Testis (tissue), 3 donors: ENCODE results near the gene CTNNA2. TPM values are rescaled to one million over a fixed set of nuclear protein-coding genes. Genes with fewer than 3 reads are reported as not detected.

Experiments used
- DNase-seq: peaks from one replicate; pipeline ENCODE4 v3.0.0-alpha.2; 2019
- H3K27ac ChIP-seq, 2 donors: fragments of 200-600 bp; sonication (generic); one replicate each; pipeline ENCODE4 v1.5.1; 2019
- H3K27me3 ChIP-seq: fragments of 200-600 bp; sonication (generic); one replicate; pipeline ENCODE4 v1.5.1; 2019
- H3K36me3 ChIP-seq: fragments of 200-600 bp; sonication (generic); one replicate; pipeline ENCODE4 v1.5.1; 2017; ENCODE audit warnings: low read depth; ENCODE audit errors: missing control alignments
- H3K4me1 ChIP-seq: fragments of 200-600 bp; sonication (generic); one replicate; pipeline ENCODE4 v1.5.1; 2019
- H3K4me3 ChIP-seq, 2 donors: fragments of 200-600 bp; sonication (generic); one replicate each; pipeline ENCODE4 v1.5.1; 2017 to 2019
- H3K9me3 ChIP-seq: fragments of 200-600 bp; sonication (generic); one replicate; pipeline ENCODE4 v1.5.1; 2017
- CTCF ChIP-seq, 3 experiments: fragments of 450-650 bp in 2 of 3; fragments of 200-600 bp in 1 of 3; sonication (generic) in 1 of 3; IDR thresholded peaks; one replicate each; pipeline ENCODE4 v1.5.1; 2016 to 2019; ENCODE audit warnings: antibody characterized with exemption in 3 of 3, mild to moderate bottlenecking in 2 of 3, moderate library complexity in 1 of 3
- POLR2A ChIP-seq: fragments of 450-650 bp; IDR thresholded peaks from one replicate; pipeline ENCODE4 v1.6.1; 2017; ENCODE audit warnings: antibody characterized with exemption, mild to moderate bottlenecking, moderate library complexity
- WGBS, 2 donors: methylation state at CpG; one replicate each; pipeline ENCODE4 v1.1.5; 2018; 5-methylcytosine and 5-hydroxymethylcytosine counted together
- intact Hi-C: fragments of 100-400 bp; cut with DNase I; formaldehyde crosslinking; loops from one replicate; pipeline ENCODE4 v1.15.1; 2023; ENCODE audit warnings: low total_unique reads
- polyA plus RNA-seq: library from polyadenylated mRNA; stranded (reverse); fragments of 350-450 nt; fragmentation: Illumina TruSeq; extraction: RNeasy Lipid Tissue Mini Kit (QIAGEN cat#74804); gene quantifications from one replicate; pipeline ENCODE4 v1.2.3, GENCODE V29; 2014; ENCODE audit warnings: low read depth, low replicate concordance; ENCODE audit not compliant: insufficient read depth
- total RNA-seq, 2 donors: library from RNA; depleted of rRNA; stranded (reverse); fragments of >200 nt; gene quantifications; one replicate each; pipeline ENCODE4 v1.2.3, GENCODE V29; 2016

Gene CTNNA2
- total and polyA plus RNA-seq, 3 donors from 2014 or later, result 36.8 to 44.5 (median 43.4) TPM

- TF ChIP-seq CTCF (IDR thresholded peaks at IDR 0.05), result no peak
- TF ChIP-seq POLR2A, result no peak
- DNase-seq, result no peak
- Histone ChIP-seq H3K36me3 (no peaks in the 10 kb centered on the region), H3K9me3 (no peaks in the 10 kb centered on the region), H3K27ac (no peak overlapping the region), H3K27me3 (no peaks in the 10 kb centered on the region), H3K4me3 (no peak overlapping the region), H3K4me1 (no peaks in the 10 kb centered on the region)
- 55 to 80% methylated on average over 1 of the region's 1 CpG for WGBS, 2 donors
- intact Hi-C loops, result no loop called here
These were observed 320.5 kb downstream of the CTNNA2 start for GRCh38 chr2:79833235-79833878.

- intact Hi-C loops, result no loop called here
- 72 to 76% methylated on average over 1 of the region's 1 CpG for WGBS, 2 donors
These were observed 323.1 kb downstream of the CTNNA2 start for GRCh38 chr2:79835911-79836310.

GRCh38 chr2:79844011-79844410, 331.2 kb downstream of the CTNNA2 start:
- no peaks in the 10 kb centered on the region for H3K27me3 ChIP-seq
- H3K36me3 ChIP-seq, result no peaks in the 10 kb centered on the region
- no peak for TF ChIP-seq POLR2A
- TF ChIP-seq CTCF (IDR thresholded peaks at IDR 0.05), result no peak
- H3K4me3 ChIP-seq, result no peak overlapping the region
- intact Hi-C loops, result no loop called here
- DNase-seq, result no peak
- H3K4me1 ChIP-seq, result no peaks in the 10 kb centered on the region
- H3K9me3 ChIP-seq, result no peaks in the 10 kb centered on the region
- H3K27ac ChIP-seq, result no peak overlapping the region
- WGBS, 2 donors, result 59 to 74% methylated on average over 1 of the region's 1 CpG

More at GRCh38 chr2:79835911-79836310, 323.1 kb downstream of the CTNNA2 start:
- Histone ChIP-seq H3K4me1 (no peaks in the 10 kb centered on the region), H3K9me3 (no peaks in the 10 kb centered on the region), H3K27me3 (no peaks in the 10 kb centered on the region), H3K36me3 (no peaks in the 10 kb centered on the region), H3K4me3 (no peak overlapping the region), H3K27ac (no peak overlapping the region)
- TF ChIP-seq CTCF (IDR thresholded peaks at IDR 0.05) (no peak), POLR2A (no peak)
- DNase-seq, result no peak

GRCh38 chr2:79846878-79847277, 334.0 kb downstream of the CTNNA2 start:
- Histone ChIP-seq H3K4me1 (no peaks in the 10 kb centered on the region), H3K9me3 (no peaks in the 10 kb centered on the region), H3K27ac (no peak overlapping the region), H3K36me3 (no peaks in the 10 kb centered on the region), H3K27me3 (no peaks in the 10 kb centered on the region), H3K4me3 (no peak overlapping the region)
- intact Hi-C loops, result no loop called here
- no peak for TF ChIP-seq POLR2A
- no peak for TF ChIP-seq CTCF (IDR thresholded peaks at IDR 0.05)
- no peak for DNase-seq
- 81 to 91% methylated on average over 1 of the region's 1 CpG for WGBS, 2 donors

- no peak overlapping the region for H3K4me3 ChIP-seq
- H3K36me3 ChIP-seq, result no peaks in the 10 kb centered on the region
- no peaks in the 10 kb centered on the region for H3K4me1 ChIP-seq
- H3K9me3 ChIP-seq, result no peaks in the 10 kb centered on the region
- H3K27ac ChIP-seq, result no peak overlapping the region
- no peak for TF ChIP-seq POLR2A
- no peak for TF ChIP-seq CTCF (IDR thresholded peaks at IDR 0.05)
- no peak for DNase-seq
- intact Hi-C loops, result no loop called here
- no peaks in the 10 kb centered on the region for H3K27me3 ChIP-seq
These were observed 336.4 kb downstream of the CTNNA2 start for GRCh38 chr2:79849241-79849640.
